Activated CD4-positive, alpha-beta T cell treated with anti-CD3 and anti-CD28 coated beads, Interleukin-2, amount 10 ng/mL, durations not matched to agents 7 days and 5 days (primary cell): Measurements from ENCODE around the gene PSMC3IP. TPM values are rescaled to one million over a fixed set of nuclear protein-coding genes. Genes with fewer than 3 reads are reported as not detected.
A peak's percentile ranks its signal among the peaks of the same experiment; 100 is the strongest.

Source experiments
- CTCF ChIA-PET: fragments of 350-600 bp; sonication (Branson Sonifier 250); formaldehyde crosslinking; loops from one replicate; lab custom pipeline; 2021; ENCODE audit warnings: antibody characterized with exemption; lab: Charles Lee
- POLR2A ChIA-PET: fragments of 350-600 bp; sonication (Branson Sonifier 250); formaldehyde crosslinking; loops from one replicate; lab custom pipeline; 2021; ENCODE audit warnings: antibody characterized with exemption; lab: Charles Lee
- DNase-seq: peaks from one replicate; pipeline ENCODE4 v3.0.0-alpha.2; 2020
- H3K27ac Mint-ChIP-seq: one replicate; pipeline ENCODE4 v1.8.0; 2021; ENCODE audit warnings: mild to moderate bottlenecking, moderate library complexity, mixed read lengths
- H3K27me3 Mint-ChIP-seq: one replicate; pipeline ENCODE4 v1.8.0; 2021; ENCODE audit warnings: mixed read lengths
- H3K36me3 Mint-ChIP-seq: one replicate; pipeline ENCODE4 v1.8.0; 2021; ENCODE audit warnings: low read depth, mixed read lengths
- H3K4me1 Mint-ChIP-seq: one replicate; pipeline ENCODE4 v1.8.0; 2021; ENCODE audit warnings: mixed read lengths
- H3K4me3 Mint-ChIP-seq: one replicate; pipeline ENCODE4 v1.8.0; 2021; ENCODE audit warnings: mild to moderate bottlenecking, moderate library complexity, mixed read lengths
- H3K9me3 Mint-ChIP-seq: one replicate; pipeline ENCODE4 v1.8.0; 2021; ENCODE audit warnings: mixed read lengths
- total RNA-seq, 2 experiments: library from RNA; stranded (reverse); gene quantifications; one replicate each; pipeline ENCODE4 v1.2.3, GENCODE V29; 2021

The PSMC3IP gene
- total RNA-seq, 2 experiments from 2014 or later = 17.4 to 18.5 TPM

GRCh38 chr17:42608305-42609181, 31.0 kb upstream of the PSMC3IP start:
- DNase-seq = peak; percentile 27
- H3K36me3 Mint-ChIP-seq = peaks cover 28% of the 10 kb centered on the region
- peak overlapping the region; percentile 98 for H3K4me3 Mint-ChIP-seq
- H3K27me3 Mint-ChIP-seq = no peaks in the 10 kb centered on the region
- ChIA-PET CTCF (interaction anchor here (0.5 to 3.0 kb wide), 10 partner anchors 8 to 524 kb away, joined by 3 to 15 read pairs (median 4); partner anchors contain the start of gene PSMC3IP), POLR2A (interaction anchor here (0.9 to 1.4 kb wide), 2 partner anchors 30 to 71 kb away, joined by 6 to 8 read pairs; partner anchors contain the start of gene PSMC3IP)
- peaks cover 43% of the 10 kb centered on the region for H3K4me1 Mint-ChIP-seq
- peak overlapping the region; percentile 95 for H3K27ac Mint-ChIP-seq
- no peaks in the 10 kb centered on the region for H3K9me3 Mint-ChIP-seq

DNA sequence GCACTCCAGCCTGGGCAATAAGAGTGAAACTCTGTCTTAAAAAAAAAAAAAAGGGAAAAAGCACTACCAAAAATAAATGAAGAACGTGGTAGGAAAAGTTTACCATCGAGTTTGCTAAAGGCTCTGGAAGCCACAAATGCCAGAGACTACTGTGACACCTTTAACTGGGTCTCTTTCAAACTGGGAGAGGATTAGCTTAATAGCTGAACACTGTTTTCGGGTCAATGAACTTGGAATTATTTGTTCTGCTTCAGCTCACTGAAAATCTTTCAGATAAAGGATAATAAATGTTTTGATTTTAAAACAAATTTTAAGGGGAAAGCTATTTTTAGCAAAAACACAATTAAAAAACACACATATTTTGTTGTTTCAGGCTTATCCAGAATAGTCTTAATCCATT, 30.2 kb upstream of the PSMC3IP start:
- Mint-ChIP-seq H3K36me3 (peaks cover 27% of the 10 kb centered on the region), H3K27ac (no peak overlapping the region), H3K4me1 (peaks cover 45% of the 10 kb centered on the region), H3K9me3 (no peaks in the 10 kb centered on the region), H3K27me3 (no peaks in the 10 kb centered on the region), H3K4me3 (peak overlapping the region; percentile 98)
- DNase-seq = no peak
- CTCF ChIA-PET = interaction anchor here (0.5 to 3.0 kb wide), 7 partner anchors 9 to 132 kb away, joined by 3 to 13 read pairs (median 4); partner anchors contain the start of gene PSMC3IP
- POLR2A ChIA-PET = interaction anchor here (0.7 to 1.4 kb wide), 2 partner anchors 29 to 223 kb away, joined by 3 to 8 read pairs; partner anchors contain the start of gene PSMC3IP

DNA sequence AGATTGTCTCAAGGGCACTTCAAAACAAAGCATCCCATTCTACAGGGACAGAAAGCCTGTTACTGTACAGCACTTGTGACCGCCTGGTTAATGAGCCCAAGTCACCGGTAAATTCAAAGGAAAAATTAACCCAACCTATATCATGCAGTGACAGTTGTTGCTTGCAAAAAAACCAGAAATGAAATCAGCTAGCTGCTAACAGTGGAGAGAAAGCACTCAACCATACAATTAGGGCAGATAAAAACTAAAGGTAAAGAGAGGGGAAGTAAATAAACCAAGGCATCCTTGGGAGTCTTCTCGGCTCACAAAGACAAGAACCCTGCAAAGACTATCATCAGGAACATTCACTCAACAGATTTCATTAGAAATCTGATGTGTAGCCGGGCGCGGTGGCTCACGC, 25.8 kb upstream of the PSMC3IP start:
- CTCF ChIA-PET = no interaction called here
- Mint-ChIP-seq H3K27ac (no peak overlapping the region), H3K27me3 (no peaks in the 10 kb centered on the region), H3K9me3 (no peaks in the 10 kb centered on the region), H3K36me3 (peaks cover 28% of the 10 kb centered on the region), H3K4me3 (no peak overlapping the region), H3K4me1 (peaks cover 37% of the 10 kb centered on the region)
- POLR2A ChIA-PET = no interaction called here
- DNase-seq = no peak

GRCh38 chr17:42598905-42599304, 21.4 kb upstream of the PSMC3IP start:
- Mint-ChIP-seq H3K36me3 (peaks cover 20% of the 10 kb centered on the region), H3K27ac (no peak overlapping the region), H3K9me3 (no peaks in the 10 kb centered on the region), H3K4me3 (no peak overlapping the region), H3K27me3 (no peaks in the 10 kb centered on the region), H3K4me1 (peaks cover 2% of the 10 kb centered on the region)
- CTCF ChIA-PET = interaction anchor here (0.8 to 3.1 kb wide), 6 partner anchors 9 to 370 kb away, joined by 3 to 13 read pairs (median 4); partner anchors contain the start of genes BECN1 and PSMC3IP
- DNase-seq = no peak
- POLR2A ChIA-PET = no interaction called here

- Mint-ChIP-seq H3K27me3 (no peaks in the 10 kb centered on the region), H3K27ac (no peak overlapping the region), H3K4me3 (no peak overlapping the region), H3K36me3 (peaks cover 18% of the 10 kb centered on the region), H3K4me1 (peaks cover 8% of the 10 kb centered on the region), H3K9me3 (no peaks in the 10 kb centered on the region)
- no peak for DNase-seq
- ChIA-PET CTCF (interaction anchor here (3.1 kb wide), 1 partner anchor 18 kb away, joined by 13 read pairs; the partner anchor contains the start of gene PSMC3IP), POLR2A (interaction anchor here (0.5 kb wide), 1 partner anchor 32 kb away, joined by 3 read pairs; no protein-coding TSS in a partner anchor)
Observed at GRCh38 chr17:42596386-42596785, 18.9 kb upstream of the PSMC3IP start.

DNA sequence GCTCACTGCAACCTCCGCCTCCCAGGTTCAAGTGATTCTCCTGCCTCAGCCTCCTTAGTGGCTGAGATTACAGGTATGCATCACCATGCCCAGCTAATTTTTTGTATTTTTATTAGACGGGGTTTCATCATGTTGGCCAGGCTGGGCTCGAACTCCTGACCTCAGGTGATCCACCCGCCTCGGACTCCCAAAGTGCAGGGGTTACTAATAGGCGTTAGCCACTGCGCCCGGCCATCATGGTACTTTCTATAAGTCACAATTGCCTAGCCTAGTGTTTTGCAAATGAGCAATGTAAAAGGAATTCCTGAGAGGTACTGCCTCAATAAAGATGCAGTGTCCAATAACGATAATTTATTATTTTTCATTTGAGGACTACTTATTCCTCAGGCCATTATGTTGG, 13.9 kb upstream of the PSMC3IP start:
- Mint-ChIP-seq H3K4me3 (no peak overlapping the region), H3K27me3 (no peaks in the 10 kb centered on the region), H3K36me3 (peaks cover 34% of the 10 kb centered on the region), H3K27ac (no peak overlapping the region), H3K9me3 (no peaks in the 10 kb centered on the region), H3K4me1 (peaks cover 16% of the 10 kb centered on the region)
- CTCF ChIA-PET = interaction anchor here (2.9 kb wide), 1 partner anchor 13 kb away, joined by 11 read pairs; the partner anchor contains the start of gene PSMC3IP
- DNase-seq = no peak
- POLR2A ChIA-PET = no interaction called here

DNA sequence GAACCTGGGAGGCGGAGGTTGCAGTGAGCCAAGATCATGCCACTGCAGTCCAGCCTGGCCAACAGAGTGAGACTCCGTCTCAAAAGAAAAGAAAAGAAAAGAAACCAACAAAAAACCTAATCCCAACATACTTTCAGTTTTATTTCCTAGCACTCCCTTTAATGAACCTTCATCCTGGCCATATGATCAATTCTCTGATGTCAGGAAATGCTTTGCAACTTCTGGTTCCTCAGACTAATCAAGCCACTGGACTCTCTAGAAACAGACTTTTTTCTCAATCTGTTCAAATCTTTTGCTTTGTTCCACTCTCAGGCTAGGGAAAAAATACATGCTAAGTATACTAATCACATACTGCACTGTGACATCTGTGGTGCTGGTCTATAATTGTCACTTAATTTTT, 13.4 kb upstream of the PSMC3IP start:
- ChIA-PET POLR2A (no interaction called here), CTCF (interaction anchor here (2.9 kb wide), 1 partner anchor 13 kb away, joined by 11 read pairs; the partner anchor contains the start of gene PSMC3IP)
- no peaks in the 10 kb centered on the region for H3K9me3 Mint-ChIP-seq
- H3K36me3 Mint-ChIP-seq = peaks cover 33% of the 10 kb centered on the region
- H3K27ac Mint-ChIP-seq = no peak overlapping the region
- peaks cover 16% of the 10 kb centered on the region for H3K4me1 Mint-ChIP-seq
- no peaks in the 10 kb centered on the region for H3K27me3 Mint-ChIP-seq
- no peak for DNase-seq
- no peak overlapping the region for H3K4me3 Mint-ChIP-seq

GRCh38 chr17:42586514-42587230, 9.1 kb upstream of the PSMC3IP start:
- Mint-ChIP-seq H3K27ac (no peak overlapping the region), H3K27me3 (no peaks in the 10 kb centered on the region), H3K4me1 (peaks cover 10% of the 10 kb centered on the region), H3K4me3 (no peak overlapping the region), H3K9me3 (no peaks in the 10 kb centered on the region), H3K36me3 (peaks cover 62% of the 10 kb centered on the region)
- no peak for DNase-seq
- ChIA-PET POLR2A (interaction anchor here (0.7 kb wide), 1 partner anchor 82 kb away, joined by 3 read pairs; no protein-coding TSS in a partner anchor), CTCF (interaction anchor here (2.1 kb wide), 1 partner anchor 8 kb away, joined by 12 read pairs; the partner anchor contains the start of gene PSMC3IP)

GRCh38 chr17:42585353-42585752, 7.8 kb upstream of the PSMC3IP start:
- no peaks in the 10 kb centered on the region for H3K9me3 Mint-ChIP-seq
- ChIA-PET CTCF (no interaction called here), POLR2A (no interaction called here)
- H3K27me3 Mint-ChIP-seq = no peaks in the 10 kb centered on the region
- peaks cover 2% of the 10 kb centered on the region for H3K4me1 Mint-ChIP-seq
- no peak for DNase-seq
- H3K36me3 Mint-ChIP-seq = peaks cover 56% of the 10 kb centered on the region
- H3K4me3 Mint-ChIP-seq = no peak overlapping the region
- H3K27ac Mint-ChIP-seq = no peak overlapping the region

- ChIA-PET POLR2A (no interaction called here), CTCF (interaction anchor here (1.4 kb wide), 1 partner anchor 20 kb away, joined by 3 read pairs; no protein-coding TSS in a partner anchor)
- DNase-seq = no peak
- no peak overlapping the region for H3K4me3 Mint-ChIP-seq
- no peaks in the 10 kb centered on the region for H3K4me1 Mint-ChIP-seq
- H3K27me3 Mint-ChIP-seq = no peaks in the 10 kb centered on the region
- H3K27ac Mint-ChIP-seq = no peak overlapping the region
- H3K36me3 Mint-ChIP-seq = peaks cover 54% of the 10 kb centered on the region
- H3K9me3 Mint-ChIP-seq = no peaks in the 10 kb centered on the region
Observed at GRCh38 chr17:42584880-42585279, 7.4 kb upstream of the PSMC3IP start.

GRCh38 chr17:42581744-42582270, 4.3 kb upstream of the PSMC3IP start:
- Mint-ChIP-seq H3K9me3 (no peaks in the 10 kb centered on the region), H3K27me3 (no peaks in the 10 kb centered on the region), H3K27ac (no peak overlapping the region), H3K36me3 (peaks cover 37% of the 10 kb centered on the region), H3K4me3 (no peak overlapping the region), H3K4me1 (peaks cover 15% of the 10 kb centered on the region)
- ChIA-PET POLR2A (no interaction called here), CTCF (no interaction called here)
- no peak for DNase-seq
